ENCODE data around the gene OR52M1.

The OR52M1 gene, protein sequence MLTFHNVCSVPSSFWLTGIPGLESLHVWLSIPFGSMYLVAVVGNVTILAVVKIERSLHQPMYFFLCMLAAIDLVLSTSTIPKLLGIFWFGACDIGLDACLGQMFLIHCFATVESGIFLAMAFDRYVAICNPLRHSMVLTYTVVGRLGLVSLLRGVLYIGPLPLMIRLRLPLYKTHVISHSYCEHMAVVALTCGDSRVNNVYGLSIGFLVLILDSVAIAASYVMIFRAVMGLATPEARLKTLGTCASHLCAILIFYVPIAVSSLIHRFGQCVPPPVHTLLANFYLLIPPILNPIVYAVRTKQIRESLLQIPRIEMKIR

DNA sequence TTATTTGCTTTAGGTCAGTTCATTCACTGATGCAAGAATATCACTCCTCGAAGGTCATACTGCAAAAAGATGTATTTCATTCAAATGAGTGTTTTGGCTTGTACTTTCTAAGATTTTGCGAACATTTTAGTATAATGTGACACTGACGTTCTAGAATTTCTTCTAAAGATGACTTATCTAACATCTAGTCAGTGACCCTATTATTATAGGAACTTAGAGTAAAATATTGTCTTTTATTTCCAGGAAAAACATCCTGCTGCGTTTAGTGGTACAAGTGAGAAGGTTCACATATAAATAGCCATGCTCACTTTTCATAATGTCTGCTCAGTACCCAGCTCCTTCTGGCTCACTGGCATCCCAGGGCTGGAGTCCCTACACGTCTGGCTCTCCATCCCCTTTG, at the start of gene OR52M1:
Gene OR52M1, plus strand, starts transcription at position 301 of the 400 bp plus-strand sequence. Its CDS starts 0 bp downstream, at position 301.
- DNase-seq (ENCODE audit: low read depth, low spot score) = no peak
- POLR2A ChIA-PET = no interaction called here
- CTCF ChIA-PET = interaction anchor here (7.8 kb wide), 1 partner anchor 358 kb away, joined by 123 read pairs; no protein-coding TSS in a partner anchor

DNA sequence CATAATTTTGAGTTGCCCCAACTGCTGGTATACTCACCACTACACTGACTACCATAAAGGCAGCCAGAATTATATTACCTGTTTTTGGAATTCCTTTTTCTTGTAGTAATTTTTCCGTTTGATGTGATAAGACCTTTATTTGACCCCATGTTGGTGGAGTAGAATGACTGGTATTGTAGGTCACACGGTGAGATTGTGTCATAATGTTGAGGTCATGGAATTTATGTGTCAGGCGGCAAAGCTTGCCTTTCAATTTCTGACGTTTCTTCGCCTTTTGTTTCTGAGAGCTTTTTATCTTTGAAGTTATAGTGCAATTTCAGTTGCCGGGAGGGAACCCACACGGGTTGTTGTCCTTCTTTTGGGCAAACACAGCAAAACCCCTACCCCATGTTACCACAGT, 49.5 kb upstream of the OR52M1 start:
- TF ChIP-seq, protein P1, sequence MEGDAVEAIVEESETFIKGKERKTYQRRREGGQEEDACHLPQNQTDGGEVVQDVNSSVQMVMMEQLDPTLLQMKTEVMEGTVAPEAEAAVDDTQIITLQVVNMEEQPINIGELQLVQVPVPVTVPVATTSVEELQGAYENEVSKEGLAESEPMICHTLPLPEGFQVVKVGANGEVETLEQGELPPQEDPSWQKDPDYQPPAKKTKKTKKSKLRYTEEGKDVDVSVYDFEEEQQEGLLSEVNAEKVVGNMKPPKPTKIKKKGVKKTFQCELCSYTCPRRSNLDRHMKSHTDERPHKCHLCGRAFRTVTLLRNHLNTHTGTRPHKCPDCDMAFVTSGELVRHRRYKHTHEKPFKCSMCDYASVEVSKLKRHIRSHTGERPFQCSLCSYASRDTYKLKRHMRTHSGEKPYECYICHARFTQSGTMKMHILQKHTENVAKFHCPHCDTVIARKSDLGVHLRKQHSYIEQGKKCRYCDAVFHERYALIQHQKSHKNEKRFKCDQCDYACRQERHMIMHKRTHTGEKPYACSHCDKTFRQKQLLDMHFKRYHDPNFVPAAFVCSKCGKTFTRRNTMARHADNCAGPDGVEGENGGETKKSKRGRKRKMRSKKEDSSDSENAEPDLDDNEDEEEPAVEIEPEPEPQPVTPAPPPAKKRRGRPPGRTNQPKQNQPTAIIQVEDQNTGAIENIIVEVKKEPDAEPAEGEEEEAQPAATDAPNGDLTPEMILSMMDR (IDR thresholded peaks at IDR 0.05; ENCODE audit: insufficient read depth, low read length, missing control alignments) = no peak
- CTCF ChIA-PET = interaction anchor here (8.2 kb wide), 1 partner anchor 310 kb away, joined by 204 read pairs; no protein-coding TSS in a partner anchor
- POLR2A ChIA-PET = no interaction called here
- no peak overlapping the region for H3K4me3 ChIP-seq (ENCODE audit: low read depth, low read length)
- DNase-seq (ENCODE audit: low read depth, low spot score) = no peak

More for the DNA sequence above, at the start of gene OR52M1:
- TF ChIP-seq, protein P1 (IDR thresholded peaks at IDR 0.05; ENCODE audit: insufficient read depth, low read length, missing control alignments) = no peak
- H3K4me3 ChIP-seq (ENCODE audit: low read depth, low read length) = no peak within 1 kb of the TSS

DNA sequence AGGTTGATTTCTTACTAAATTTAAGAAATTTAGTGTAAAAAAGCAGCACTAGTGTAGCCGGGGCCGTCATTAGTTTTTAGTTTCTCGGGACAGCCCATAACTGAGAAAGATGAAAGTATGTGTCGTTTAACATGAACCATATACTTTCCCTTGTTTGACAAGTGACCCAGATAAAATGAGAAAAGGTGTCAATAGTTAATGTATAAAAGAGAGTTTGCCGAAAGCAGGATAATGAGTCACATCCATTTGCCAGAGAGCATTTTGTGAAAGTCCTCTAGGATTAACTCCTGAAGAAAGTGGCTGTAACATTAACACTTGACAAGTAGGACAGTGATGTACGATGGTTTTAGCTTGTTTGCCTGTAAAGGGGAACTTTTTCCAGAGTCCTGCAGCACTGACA, 49.0 kb upstream of the OR52M1 start:
- H3K4me3 ChIP-seq (ENCODE audit: low read depth, low read length) = no peak overlapping the region
- POLR2A ChIA-PET = no interaction called here
- TF ChIP-seq, protein P1 (IDR thresholded peaks at IDR 0.05; ENCODE audit: insufficient read depth, low read length, missing control alignments) = no peak
- CTCF ChIA-PET = interaction anchor here (8.2 kb wide), 1 partner anchor 311 kb away, joined by 204 read pairs; no protein-coding TSS in a partner anchor
- DNase-seq (ENCODE audit: low read depth, low spot score) = no peak

DNA sequence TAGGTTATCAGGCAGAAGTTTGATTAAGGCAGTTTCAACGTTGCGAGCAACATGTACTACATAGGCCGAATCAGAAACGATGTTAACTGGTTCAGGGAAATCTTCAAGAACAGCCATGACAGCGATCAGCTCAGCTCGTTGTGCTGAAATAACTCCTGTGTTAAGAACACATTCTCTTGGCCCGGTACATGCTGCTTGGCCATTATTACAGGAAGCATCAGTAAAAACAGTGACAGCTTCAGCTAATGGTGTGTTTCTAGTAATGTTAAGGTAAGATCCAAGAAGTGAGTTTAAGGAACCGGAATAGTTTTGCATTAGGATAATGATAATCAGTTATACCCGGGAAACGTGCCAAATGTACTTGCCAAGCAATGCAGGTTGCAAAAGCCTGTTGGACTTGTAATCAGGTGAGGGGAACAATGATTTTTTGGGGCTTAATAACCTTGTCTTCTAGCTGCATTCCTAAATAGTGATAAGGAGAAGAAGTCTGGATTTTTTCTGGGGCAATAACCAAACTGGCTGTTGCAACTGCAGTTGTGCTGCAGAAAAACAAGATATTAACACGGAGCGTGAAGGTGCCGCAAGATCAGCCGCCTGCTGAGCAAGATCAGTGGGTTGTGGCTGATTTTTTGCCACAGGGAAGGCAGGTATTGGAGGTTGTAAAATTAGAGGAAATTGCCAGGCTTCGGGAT, 48.3 kb upstream of the OR52M1 start:
- H3K4me3 ChIP-seq (ENCODE audit: low read depth, low read length) = no peak overlapping the region
- ChIA-PET POLR2A (no interaction called here), CTCF (interaction anchor here (8.2 kb wide), 1 partner anchor 312 kb away, joined by 204 read pairs; no protein-coding TSS in a partner anchor)
- DNase-seq (ENCODE audit: low read depth, low spot score) = no peak
- TF ChIP-seq, protein P1 (IDR thresholded peaks at IDR 0.05; ENCODE audit: insufficient read depth, low read length, missing control alignments) = no peak

DNA sequence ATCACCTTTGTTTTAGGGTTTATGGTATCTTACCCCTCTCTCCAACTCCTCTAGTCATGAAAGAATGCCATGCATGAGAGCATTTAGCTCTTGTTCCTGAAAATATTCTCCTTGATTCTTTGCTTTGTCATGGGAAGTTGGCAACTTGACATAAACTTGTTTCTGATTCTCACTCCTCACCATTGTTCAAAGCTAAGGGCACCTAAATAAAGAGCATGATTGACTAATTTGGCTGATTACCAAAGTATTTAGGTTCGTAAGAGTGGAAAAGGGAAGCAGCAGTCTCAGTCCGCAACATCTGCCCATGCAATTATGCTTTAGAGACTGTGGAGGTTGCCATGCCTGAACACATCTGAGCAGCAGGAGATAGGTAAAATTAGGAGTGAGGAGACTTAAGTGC, 36.1 kb upstream of the OR52M1 start:
- ChIA-PET POLR2A (no interaction called here), CTCF (interaction anchor here (1.2 kb wide), 1 partner anchor 322 kb away, joined by 6 read pairs; no protein-coding TSS in a partner anchor)
- TF ChIP-seq, protein P1 (IDR thresholded peaks at IDR 0.05; ENCODE audit: insufficient read depth, low read length, missing control alignments) = no peak

More for the DNA sequence above, 36.1 kb upstream of the OR52M1 start:
- DNase-seq (ENCODE audit: low read depth, low spot score) = no peak
- no peak overlapping the region for H3K4me3 ChIP-seq (ENCODE audit: low read depth, low read length)

Data from AG04449 (cell line).